Measurements from ENCODE around the gene NTNG2.

- TF ChIP-seq POLR2AphosphoS5 (IDR thresholded peaks at IDR 0.05) = no peak
- TF ChIP-seq POLR2A (IDR thresholded peaks at IDR 0.05) = no peak
Measured at GRCh38 chr9:132166599-132166998, 4.7 kb downstream of the NTNG2 start.

All from stomach (tissue), 4 donors.